ENCODE results near the gene TMEM247. TPM values are rescaled to one million over a fixed set of nuclear protein-coding genes. Genes with fewer than 3 reads are reported as not detected.

Gene TMEM247
- total RNA-seq, 2 experiments from 2014 or later: not detected

DNA sequence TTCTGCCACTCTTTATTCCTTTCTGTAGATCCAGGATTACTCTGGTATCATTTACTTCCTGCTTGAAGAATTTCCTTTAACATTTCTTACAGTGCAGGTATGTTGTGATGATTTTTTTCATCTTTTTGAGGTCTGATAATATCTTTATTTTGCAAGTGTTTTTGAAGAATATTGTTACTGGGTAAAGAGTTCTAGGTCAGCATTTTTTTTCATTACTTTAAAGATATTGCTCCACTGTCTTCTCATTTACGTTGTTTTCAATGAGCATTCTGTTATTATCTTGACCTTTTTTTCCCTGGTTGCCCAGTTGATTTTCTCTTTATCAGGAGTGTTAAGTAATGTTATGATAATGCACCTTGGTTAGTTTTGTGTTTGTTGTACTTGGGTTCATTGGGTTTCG, 31.7 kb upstream of the TMEM247 start:
- Histone ChIP-seq H3K4me3 (ENCODE audit: low read length) (no peak overlapping the region), H3K27ac (ENCODE audit: low read depth in 1 of 2, low read length in 2 of 2) (no peak overlapping the region), H3K9me3 (ENCODE audit: control insufficient read depth in 1 of 2, insufficient read depth in 1 of 2, low read length in 2 of 2) (peaks cover 0 to 6% of the 10 kb centered on the region in 2 experiments), H3K36me3 (ENCODE audit: insufficient read depth, low read length) (no peaks in the 10 kb centered on the region), H3K4me1 (ENCODE audit: insufficient read depth, low read length) (no peaks in the 10 kb centered on the region), H3K27me3 (ENCODE audit: control insufficient read depth in 1 of 2, insufficient read depth in 2 of 2, low read length in 2 of 2) (no peaks in the 10 kb centered on the region)
- H3K27ac Mint-ChIP-seq: no peak overlapping the region
- peaks cover 10% of the 10 kb centered on the region for H3K9me3 Mint-ChIP-seq
- DNase-seq (no peak), ATAC-seq (ENCODE audit: poor library complexity) (no peak)
- H3K4me3 Mint-ChIP-seq: no peak overlapping the region
- no peaks in the 10 kb centered on the region for H3K36me3 Mint-ChIP-seq (ENCODE audit: low read depth)
- no peaks in the 10 kb centered on the region for H3K4me1 Mint-ChIP-seq (ENCODE audit: low read depth)
- TF ChIP-seq, protein P1, sequence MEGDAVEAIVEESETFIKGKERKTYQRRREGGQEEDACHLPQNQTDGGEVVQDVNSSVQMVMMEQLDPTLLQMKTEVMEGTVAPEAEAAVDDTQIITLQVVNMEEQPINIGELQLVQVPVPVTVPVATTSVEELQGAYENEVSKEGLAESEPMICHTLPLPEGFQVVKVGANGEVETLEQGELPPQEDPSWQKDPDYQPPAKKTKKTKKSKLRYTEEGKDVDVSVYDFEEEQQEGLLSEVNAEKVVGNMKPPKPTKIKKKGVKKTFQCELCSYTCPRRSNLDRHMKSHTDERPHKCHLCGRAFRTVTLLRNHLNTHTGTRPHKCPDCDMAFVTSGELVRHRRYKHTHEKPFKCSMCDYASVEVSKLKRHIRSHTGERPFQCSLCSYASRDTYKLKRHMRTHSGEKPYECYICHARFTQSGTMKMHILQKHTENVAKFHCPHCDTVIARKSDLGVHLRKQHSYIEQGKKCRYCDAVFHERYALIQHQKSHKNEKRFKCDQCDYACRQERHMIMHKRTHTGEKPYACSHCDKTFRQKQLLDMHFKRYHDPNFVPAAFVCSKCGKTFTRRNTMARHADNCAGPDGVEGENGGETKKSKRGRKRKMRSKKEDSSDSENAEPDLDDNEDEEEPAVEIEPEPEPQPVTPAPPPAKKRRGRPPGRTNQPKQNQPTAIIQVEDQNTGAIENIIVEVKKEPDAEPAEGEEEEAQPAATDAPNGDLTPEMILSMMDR (IDR thresholded peaks at IDR 0.05): no peak
- intact Hi-C loops (cut with DNase I, micrococcal nuclease): no loop called here
- H3K27me3 Mint-ChIP-seq: no peaks in the 10 kb centered on the region
- POLR2A ChIA-PET: no interaction called here
- CTCF ChIA-PET: no interaction called here

DNA sequence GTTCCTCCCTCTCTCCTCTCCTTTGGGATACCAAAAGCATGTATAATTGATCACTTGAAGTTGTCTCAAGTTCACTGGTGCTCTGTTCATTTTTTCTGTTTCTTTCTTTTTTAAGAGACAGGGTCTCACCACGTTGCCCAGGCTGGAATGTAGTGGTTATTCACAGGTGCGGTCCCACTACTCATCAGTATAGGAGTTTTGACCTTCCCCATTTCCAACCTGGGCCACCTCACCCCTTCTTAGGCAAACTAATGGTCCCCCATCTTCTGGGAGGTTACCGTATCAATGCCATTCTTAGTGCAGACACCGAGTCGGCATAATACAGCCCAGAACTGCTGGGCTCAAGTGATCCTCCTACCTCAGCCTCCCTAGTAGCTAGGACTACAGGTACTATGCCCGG, 31.3 kb upstream of the TMEM247 start:
- no peak for DNase-seq
- no peak overlapping the region for H3K27ac ChIP-seq (ENCODE audit: low read depth in 1 of 2, low read length in 2 of 2)
- H3K27me3 Mint-ChIP-seq: no peaks in the 10 kb centered on the region
- H3K4me1 ChIP-seq (ENCODE audit: insufficient read depth, low read length): no peaks in the 10 kb centered on the region
- H3K36me3 Mint-ChIP-seq (ENCODE audit: low read depth): no peaks in the 10 kb centered on the region
- ChIA-PET POLR2A (no interaction called here), CTCF (no interaction called here)
- no peak overlapping the region for H3K4me3 ChIP-seq (ENCODE audit: low read length)
- intact Hi-C loops (cut with DNase I, micrococcal nuclease): no loop called here
- H3K27ac Mint-ChIP-seq: no peak overlapping the region
- H3K27me3 ChIP-seq (ENCODE audit: control insufficient read depth in 1 of 2, insufficient read depth in 2 of 2, low read length in 2 of 2): no peaks in the 10 kb centered on the region
- no peaks in the 10 kb centered on the region for H3K4me1 Mint-ChIP-seq (ENCODE audit: low read depth)
- peaks cover 0 to 6% of the 10 kb centered on the region in 2 experiments for H3K9me3 ChIP-seq (ENCODE audit: control insufficient read depth in 1 of 2, insufficient read depth in 1 of 2, low read length in 2 of 2)
- no peak overlapping the region for H3K4me3 Mint-ChIP-seq
- H3K36me3 ChIP-seq (ENCODE audit: insufficient read depth, low read length): no peaks in the 10 kb centered on the region
- peaks cover 10% of the 10 kb centered on the region for H3K9me3 Mint-ChIP-seq
- no peak for ATAC-seq (ENCODE audit: poor library complexity)
- TF ChIP-seq, protein P1 (IDR thresholded peaks at IDR 0.05): no peak

DNA sequence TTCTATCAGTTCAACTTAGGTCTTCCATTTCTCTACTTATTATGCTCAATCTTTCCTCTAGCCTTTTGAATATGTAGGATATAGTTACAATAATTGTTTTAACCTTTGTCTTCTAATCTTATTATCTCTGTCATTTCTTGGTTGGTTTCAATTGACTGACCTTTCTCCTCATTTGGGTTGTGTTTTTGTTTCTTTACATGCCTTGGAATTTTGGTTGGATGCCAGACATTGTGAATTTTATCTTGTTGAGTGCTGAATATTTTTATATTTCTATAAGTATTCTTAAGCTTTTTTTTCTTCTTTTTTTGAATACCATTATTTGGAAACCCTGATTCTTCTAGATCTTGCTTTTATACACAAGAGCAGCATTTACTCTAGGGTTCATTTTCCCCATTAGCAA, 30.7 kb upstream of the TMEM247 start:
- intact Hi-C loops (cut with DNase I, micrococcal nuclease): no loop called here
- peaks cover 10% of the 10 kb centered on the region for H3K9me3 Mint-ChIP-seq

More for the DNA sequence above, 30.7 kb upstream of the TMEM247 start:
- H3K27ac ChIP-seq (ENCODE audit: low read depth in 1 of 2, low read length in 2 of 2): no peak overlapping the region
- Mint-ChIP-seq H3K36me3 (ENCODE audit: low read depth) (no peaks in the 10 kb centered on the region), H3K27ac (no peak overlapping the region), H3K4me3 (no peak overlapping the region), H3K4me1 (ENCODE audit: low read depth) (no peaks in the 10 kb centered on the region), H3K27me3 (no peaks in the 10 kb centered on the region)
- H3K27me3 ChIP-seq (ENCODE audit: control insufficient read depth in 1 of 2, insufficient read depth in 2 of 2, low read length in 2 of 2): no peaks in the 10 kb centered on the region
- no peaks in the 10 kb centered on the region for H3K36me3 ChIP-seq (ENCODE audit: insufficient read depth, low read length)
- ATAC-seq (ENCODE audit: poor library complexity) (no peak), DNase-seq (no peak)
- no peak overlapping the region for H3K4me3 ChIP-seq (ENCODE audit: low read length)
- TF ChIP-seq, protein P1 (IDR thresholded peaks at IDR 0.05): no peak
- H3K9me3 ChIP-seq (ENCODE audit: control insufficient read depth in 1 of 2, insufficient read depth in 1 of 2, low read length in 2 of 2): peaks cover 0 to 6% of the 10 kb centered on the region in 2 experiments
- POLR2A ChIA-PET: no interaction called here
- H3K4me1 ChIP-seq (ENCODE audit: insufficient read depth, low read length): no peaks in the 10 kb centered on the region
- CTCF ChIA-PET: no interaction called here

Measured in CD4-positive, alpha-beta T cell (primary cell).